ENCODE measurements around the gene IFT25.

- TF ChIP-seq POLR2A (IDR thresholded peaks at IDR 0.05; ENCODE audit: low read length), result no peak
- TF ChIP-seq GATA1 (IDR thresholded peaks at IDR 0.05; ENCODE audit: low read depth, low read length), result no peak
Measured at GRCh38 chr1:53986458-53986857, 41.0 kb upstream of the IFT25 start.
